Retinal pigment epithelial cell (primary cell): Measurements from ENCODE around the gene BTNL9.
"Not testable (repeated sequence)": the region's sequence is repeated elsewhere in the genome, so short reads cannot be mapped to it uniquely, and the experiment has no call there.

ENCODE experiments used
- DNase-seq: peaks from one replicate; pipeline ENCODE4 v3.0.0-alpha.2; 2010; ENCODE audit warnings: low read depth
- H3K4me3 ChIP-seq: 2 replicates; pipeline ENCODE4 v1.5.1; 2011; ENCODE audit warnings: mild to moderate bottlenecking, low read length, control low read depth, moderate library complexity
- CTCF ChIP-seq: conservative IDR thresholded peaks from 2 replicates; pipeline ENCODE4 v1.5.1; 2011; ENCODE audit warnings: low read depth, low read length, control low read depth, inconsistent platforms

Gene BTNL9

GRCh38 chr5:181039931-181040630 is at the start of gene BTNL9:
Gene BTNL9 (plus strand): TSS chr5:181040266. CDS start chr5:181045490, 5,224 bp downstream.
- no peak for DNase-seq
- no peak within 1 kb of the TSS for H3K4me3 ChIP-seq
- no peak for TF ChIP-seq CTCF

GRCh38 chr5:180990882-180991242 is 49.2 kb upstream of the BTNL9 start:
- no peak for DNase-seq
- TF ChIP-seq CTCF = no peak
- H3K4me3 ChIP-seq = no peak overlapping the region

GRCh38 chr5:181001947-181002346 is 38.1 kb upstream of the BTNL9 start:
- DNase-seq = no peak
- TF ChIP-seq CTCF = no peak
- H3K4me3 ChIP-seq = no peak overlapping the region

GRCh38 chr5:181005791-181006190 is 34.3 kb upstream of the BTNL9 start:
- no peak for TF ChIP-seq CTCF
- H3K4me3 ChIP-seq = no peak overlapping the region
- DNase-seq = no peak

GRCh38 chr5:181008136-181008535 is 31.9 kb upstream of the BTNL9 start:
- H3K4me3 ChIP-seq = no peak overlapping the region
- no peak for DNase-seq
- TF ChIP-seq CTCF = no peak

GRCh38 chr5:181010018-181010417 is 30.0 kb upstream of the BTNL9 start:
- not testable (repeated sequence) for DNase-seq, H3K4me3 ChIP-seq

GRCh38 chr5:181014654-181015053 is 25.4 kb upstream of the BTNL9 start:
- not testable (repeated sequence) for H3K4me3 ChIP-seq, DNase-seq

- H3K4me3 ChIP-seq, DNase-seq: not testable (repeated sequence)
These were observed 22.6 kb upstream of the BTNL9 start for GRCh38 chr5:181017448-181017847.

- H3K4me3 ChIP-seq = no peak overlapping the region
- no peak for DNase-seq
These were observed 19.4 kb upstream of the BTNL9 start for GRCh38 chr5:181020688-181021087.

More at GRCh38 chr5:181020688-181021087, 19.4 kb upstream of the BTNL9 start:
- TF ChIP-seq CTCF = no peak
